CD4-positive, alpha-beta T cell (primary cell): ENCODE measurements around the gene COX17. TPM values are rescaled to one million over a fixed set of nuclear protein-coding genes. Genes with fewer than 3 reads are reported as not detected.
"Not testable (repeated sequence)": the region's sequence is repeated elsewhere in the genome, so short reads cannot be mapped to it uniquely, and the experiment has no call there.

ENCODE experiments used
- ATAC-seq: fragments of 200-7000 bp; cut with Tn5 transposase; one replicate; pipeline ENCODE4 v1.10.0; 2022; ENCODE audit warnings: mild to moderate bottlenecking; ENCODE audit not compliant: poor library complexity
- CTCF ChIA-PET: fragments of 350-600 bp; sonication (Branson Sonifier 250); formaldehyde crosslinking; loops from one replicate; lab custom pipeline; 2021; ENCODE audit warnings: antibody characterized with exemption, inconsistent platforms; lab: Charles Lee
- POLR2A ChIA-PET: fragments of 350-600 bp; sonication (Branson Sonifier 250); formaldehyde crosslinking; loops from one replicate; lab custom pipeline; 2021; ENCODE audit warnings: antibody characterized with exemption, inconsistent platforms; lab: Charles Lee
- DNase-seq, 14 experiments: peaks; one replicate each; pipeline ENCODE4 v3.0.0-alpha.2; 2013 to 2020; ENCODE audit warnings: mixed read lengths in 2 of 14
- H3K27ac ChIP-seq, 2 donors: one replicate each; pipeline versions ENCODE4 v1.5.1 to v1.7.0; 2013; ENCODE audit warnings: low read length in 2 of 2, low read depth in 1 of 2, mild to moderate bottlenecking in 1 of 2
- H3K27me3 ChIP-seq, 2 experiments: 1 replicate in 1 of 2; 2 replicates in 1 of 2; pipeline versions ENCODE4 v1.6.1 to v1.7.0; 2013; ENCODE audit warnings: low read length in 2 of 2, control low read depth in 1 of 2, mild to moderate bottlenecking in 1 of 2, moderate library complexity in 1 of 2; ENCODE audit not compliant: insufficient read depth in 2 of 2, control insufficient read depth in 1 of 2
- H3K36me3 ChIP-seq: one replicate; pipeline ENCODE4 v1.6.1; 2013; ENCODE audit warnings: low read length, control low read depth; ENCODE audit not compliant: insufficient read depth
- H3K4me1 ChIP-seq: one replicate; pipeline ENCODE4 v1.6.1; 2013; ENCODE audit warnings: low read length, control low read depth; ENCODE audit not compliant: insufficient read depth
- H3K4me3 ChIP-seq: one replicate; pipeline ENCODE4 v1.5.1; 2013; ENCODE audit warnings: mild to moderate bottlenecking, low read length, moderate library complexity
- H3K9me3 ChIP-seq, 2 experiments: 1 replicate in 1 of 2; 2 replicates in 1 of 2; pipeline versions ENCODE4 v1.6.1 to v1.7.0; 2013; ENCODE audit warnings: low read length in 2 of 2, mild to moderate bottlenecking in 2 of 2, control low read depth in 1 of 2, moderate library complexity in 1 of 2; ENCODE audit not compliant: control insufficient read depth in 1 of 2, insufficient read depth in 1 of 2
- H3K27ac Mint-ChIP-seq: one replicate; pipeline ENCODE4 v1.8.0; 2020; ENCODE audit warnings: mixed read lengths
- H3K27me3 Mint-ChIP-seq: one replicate; pipeline ENCODE4 v1.8.0; 2021; ENCODE audit warnings: mixed read lengths
- H3K36me3 Mint-ChIP-seq: one replicate; pipeline ENCODE4 v1.8.0; 2021; ENCODE audit warnings: low read depth, mixed read lengths
- H3K4me1 Mint-ChIP-seq: one replicate; pipeline ENCODE4 v1.8.0; 2021; ENCODE audit warnings: low read depth, mixed read lengths
- H3K4me3 Mint-ChIP-seq: one replicate; pipeline ENCODE4 v1.8.0; 2020; ENCODE audit warnings: mild to moderate bottlenecking, mixed read lengths
- H3K9me3 Mint-ChIP-seq: one replicate; pipeline ENCODE4 v1.8.0; 2020; ENCODE audit warnings: mixed read lengths
- intact Hi-C, 2 experiments: fragments of 100-400 bp; cut with DNase I in 1 of 2; cut with micrococcal nuclease in 1 of 2; formaldehyde crosslinking; loops; one replicate each; pipeline versions ENCODE4 v1.15.1 to v1.9.0; 2023 to 2025; cut with DNase I, micrococcal nuclease
- total RNA-seq, 174 experiments: library from RNA in 2 of 174; stranded (reverse) in 2 of 174; gene quantifications; one replicate each; pipeline ENCODE4 v1.2.3 and lab custom pipeline; 2021 to 2026
- TF ChIP-seq, protein P1 (sequence below): fragments of 200-600 bp; IDR thresholded peaks from one replicate; pipeline ENCODE4 v1.8.0; 2022; ENCODE audit warnings: antibody characterized with exemption, mild to moderate bottlenecking

Gene COX17
- total RNA-seq, 2 experiments from 2014 or later, result 24.6 to 26.3 TPM

DNA sequence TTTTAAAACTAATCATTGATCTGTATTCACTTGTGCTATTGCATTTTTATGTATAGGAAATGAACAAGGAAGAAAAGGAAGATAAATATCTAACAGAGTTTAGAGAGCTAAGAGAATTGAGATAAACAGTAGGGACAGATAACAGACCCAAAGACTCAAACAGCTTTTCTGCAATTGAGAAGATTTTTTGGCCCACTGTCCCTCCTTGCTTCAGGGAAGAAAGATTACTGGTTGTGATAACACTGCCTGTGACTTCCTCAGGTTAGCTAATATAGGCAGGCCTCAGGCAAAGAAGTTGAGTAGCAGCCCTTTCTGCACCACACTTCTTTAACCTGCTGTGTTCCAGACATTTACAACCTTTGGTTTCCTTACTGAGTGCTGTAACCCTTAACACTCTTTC lies 2.7 kb upstream of the COX17 start:
- intact Hi-C loops, result loop anchor here (5.0 to 10.0 kb wide), 6 partner anchors 213 to 1975 kb away; partner anchors contain the start of genes GSK3B (in 1 of the 2) and POGLUT1 (in 1 of the 2)
- Histone ChIP-seq H3K4me3 (no peak overlapping the region), H3K9me3 (no peaks in the 10 kb centered on the region), H3K4me1 (peaks cover 8% of the 10 kb centered on the region), H3K27me3 (no peaks in the 10 kb centered on the region), H3K27ac (no peak overlapping the region), H3K36me3 (peaks cover 4% of the 10 kb centered on the region)
- CTCF ChIA-PET, result no interaction called here
- Mint-ChIP-seq H3K4me1 (peaks cover 26% of the 10 kb centered on the region), H3K36me3 (peaks cover 21% of the 10 kb centered on the region), H3K27ac (no peak overlapping the region), H3K9me3 (no peaks in the 10 kb centered on the region), H3K27me3 (no peaks in the 10 kb centered on the region), H3K4me3 (no peak overlapping the region)
- TF ChIP-seq, protein P1, sequence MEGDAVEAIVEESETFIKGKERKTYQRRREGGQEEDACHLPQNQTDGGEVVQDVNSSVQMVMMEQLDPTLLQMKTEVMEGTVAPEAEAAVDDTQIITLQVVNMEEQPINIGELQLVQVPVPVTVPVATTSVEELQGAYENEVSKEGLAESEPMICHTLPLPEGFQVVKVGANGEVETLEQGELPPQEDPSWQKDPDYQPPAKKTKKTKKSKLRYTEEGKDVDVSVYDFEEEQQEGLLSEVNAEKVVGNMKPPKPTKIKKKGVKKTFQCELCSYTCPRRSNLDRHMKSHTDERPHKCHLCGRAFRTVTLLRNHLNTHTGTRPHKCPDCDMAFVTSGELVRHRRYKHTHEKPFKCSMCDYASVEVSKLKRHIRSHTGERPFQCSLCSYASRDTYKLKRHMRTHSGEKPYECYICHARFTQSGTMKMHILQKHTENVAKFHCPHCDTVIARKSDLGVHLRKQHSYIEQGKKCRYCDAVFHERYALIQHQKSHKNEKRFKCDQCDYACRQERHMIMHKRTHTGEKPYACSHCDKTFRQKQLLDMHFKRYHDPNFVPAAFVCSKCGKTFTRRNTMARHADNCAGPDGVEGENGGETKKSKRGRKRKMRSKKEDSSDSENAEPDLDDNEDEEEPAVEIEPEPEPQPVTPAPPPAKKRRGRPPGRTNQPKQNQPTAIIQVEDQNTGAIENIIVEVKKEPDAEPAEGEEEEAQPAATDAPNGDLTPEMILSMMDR, result no peak
- POLR2A ChIA-PET, result no interaction called here
- DNase-seq, result no peak
- no peak for ATAC-seq

DNA sequence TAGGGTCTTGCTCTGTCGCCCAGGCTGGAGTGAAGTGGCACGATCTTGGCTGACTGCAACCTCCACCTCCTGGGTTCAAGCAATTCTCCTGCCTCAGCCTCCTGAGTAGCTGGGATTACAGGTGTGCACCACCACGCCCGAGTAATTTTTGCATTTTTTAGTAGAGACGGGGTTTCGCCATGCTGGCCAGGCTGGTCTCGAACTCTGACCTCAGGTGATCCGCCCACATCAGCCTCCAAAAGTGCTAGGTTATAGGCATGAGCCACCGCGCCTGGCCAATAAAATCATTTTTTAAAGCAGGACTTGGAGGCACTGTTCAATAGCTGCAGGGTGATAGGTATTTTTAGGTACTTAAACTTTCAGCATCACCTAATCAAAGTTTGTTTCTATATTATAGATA lies 1.0 kb upstream of the COX17 start:
- H3K4me1 ChIP-seq, H3K9me3 Mint-ChIP-seq, ATAC-seq, H3K4me3 ChIP-seq, H3K27ac ChIP-seq, DNase-seq, H3K27me3 Mint-ChIP-seq, H3K9me3 ChIP-seq, H3K27me3 ChIP-seq, CTCF ChIA-PET: not testable (repeated sequence)
- POLR2A ChIA-PET, result interaction anchor here (1.2 to 2.2 kb wide), 3 partner anchors 180 to 437 kb away, joined by 3 to 13 read pairs (median 10); partner anchors contain the start of gene TIMMDC1
- peaks cover 21% of the 10 kb centered on the region for H3K36me3 ChIP-seq
- Mint-ChIP-seq H3K4me3 (peak overlapping the region; percentile 20), H3K4me1 (peaks cover 32% of the 10 kb centered on the region), H3K36me3 (peaks cover 34% of the 10 kb centered on the region), H3K27ac (peak overlapping the region; percentile 91)
- intact Hi-C loops, result loop anchor here (5.0 to 10.0 kb wide), 3 partner anchors 211 to 419 kb away; partner anchors contain the start of genes GSK3B (in 1 of the 2) and POGLUT1 (in 1 of the 2)

DNA sequence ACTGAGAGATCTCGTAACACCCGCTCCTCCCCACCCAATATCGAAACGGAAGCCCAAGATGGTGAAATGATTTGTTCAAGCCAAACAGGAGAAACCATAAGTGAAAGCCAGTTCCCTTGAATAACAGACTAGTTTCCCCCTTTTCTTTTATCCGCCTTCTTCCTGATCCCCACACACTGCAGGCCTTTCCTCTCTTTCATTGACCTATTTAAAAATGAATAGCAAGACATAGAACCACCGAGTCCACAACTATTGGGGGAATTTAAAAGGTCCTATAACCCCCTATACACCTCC lies 382 bp upstream of the COX17 start:
- H3K9me3 ChIP-seq, result no peaks in the 10 kb centered on the region
- H3K4me3 ChIP-seq, result peak overlapping the region; percentile 68
- CTCF ChIA-PET, result no interaction called here
- intact Hi-C loops, result loop anchor here (1.0 to 10.0 kb wide), 5 partner anchors 179 to 420 kb away; partner anchors contain the start of genes TIMMDC1 (in 2 of the 2), GSK3B (in 1 of the 2) and POGLUT1 (in 1 of the 2)
- Mint-ChIP-seq H3K27me3 (no peaks in the 10 kb centered on the region), H3K36me3 (peaks cover 41% of the 10 kb centered on the region), H3K27ac (peak overlapping the region; percentile 91), H3K4me1 (peaks cover 32% of the 10 kb centered on the region), H3K9me3 (no peaks in the 10 kb centered on the region), H3K4me3 (peak overlapping the region; percentile 87)
- POLR2A ChIA-PET, result interaction anchor here (1.2 to 2.2 kb wide), 5 partner anchors 24 to 436 kb away, joined by 3 to 13 read pairs (median 10); partner anchors contain the start of genes TIMMDC1 and TMEM39A
- peak overlapping the region; percentile 81 to 85 for H3K27ac ChIP-seq
- no peak for ATAC-seq
- TF ChIP-seq, protein P1, result no peak
- peaks cover 8% of the 10 kb centered on the region for H3K4me1 ChIP-seq
- DNase-seq, result no peak
- H3K27me3 ChIP-seq, result no peaks in the 10 kb centered on the region
- H3K36me3 ChIP-seq, result peaks cover 27% of the 10 kb centered on the region
